NCI-H146 treated with DMSO at 0.1 percent for 48 hours (cell line): Measurements from ENCODE around the gene SDR42E2.
A peak's percentile ranks its signal among the peaks of the same experiment; 100 is the strongest.
"Not testable (repeated sequence)": the region's sequence is repeated elsewhere in the genome, so short reads cannot be mapped to it uniquely, and the experiment has no call there.

Experiments
- DNase-seq: peaks from one replicate; lab custom pipeline; 2025; ENCODE audit not compliant: unreplicated experiment; lab: John Stamatoyannopoulos, UW

Gene SDR42E2

GRCh38 chr16:22210285-22210684 is 48.0 kb downstream of the SDR42E2 start:
- DNase-seq = no peak

DNA sequence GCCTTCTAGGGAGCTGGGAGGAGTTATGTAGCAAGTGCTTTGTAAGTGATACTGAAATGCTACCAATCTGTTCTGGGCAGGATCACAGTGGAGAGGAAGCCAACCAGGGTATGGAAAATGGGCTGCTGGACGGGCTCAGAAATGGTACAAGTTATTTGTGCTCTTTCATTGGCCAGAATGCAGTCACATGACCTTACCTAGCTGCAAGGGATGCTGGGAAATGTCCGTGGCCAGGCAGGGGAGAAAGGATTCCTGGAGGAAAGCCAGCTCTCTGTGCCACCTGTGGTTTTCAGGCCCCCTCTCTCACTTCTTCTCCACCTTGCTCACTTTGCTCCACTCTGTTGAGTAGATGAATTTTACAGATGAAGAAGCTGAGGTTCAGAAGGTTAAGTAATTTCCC is 48.5 kb downstream of the SDR42E2 start:
- no peak for DNase-seq

DNA sequence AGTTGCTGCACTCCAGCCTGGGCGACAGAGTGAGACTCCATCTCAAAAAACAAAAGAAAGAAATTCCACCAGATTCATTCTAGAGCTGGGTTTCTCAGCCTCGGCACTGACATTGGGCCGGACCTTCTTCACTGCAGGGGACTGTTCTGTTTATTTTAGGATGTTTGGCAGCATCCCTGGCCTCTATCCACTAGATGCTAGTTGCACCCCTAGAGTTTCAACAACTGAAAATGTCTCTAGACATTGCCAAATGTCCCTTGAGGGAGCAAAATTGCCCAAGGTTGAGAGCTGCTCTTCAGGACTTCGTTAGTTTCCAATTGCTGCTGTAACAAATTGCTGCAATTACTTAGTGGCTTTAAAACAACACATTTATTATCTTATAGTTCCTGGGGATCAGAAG is 50.9 kb downstream of the SDR42E2 start:
- DNase-seq = no peak

- no peak for DNase-seq
These were observed 51.5 kb downstream of the SDR42E2 start for GRCh38 chr16:22213801-22214200.

GRCh38 chr16:22214402-22214801 is 52.1 kb downstream of the SDR42E2 start:
- DNase-seq = no peak

- DNase-seq = no peak
These were observed 52.6 kb downstream of the SDR42E2 start for GRCh38 chr16:22214889-22215288.

DNA sequence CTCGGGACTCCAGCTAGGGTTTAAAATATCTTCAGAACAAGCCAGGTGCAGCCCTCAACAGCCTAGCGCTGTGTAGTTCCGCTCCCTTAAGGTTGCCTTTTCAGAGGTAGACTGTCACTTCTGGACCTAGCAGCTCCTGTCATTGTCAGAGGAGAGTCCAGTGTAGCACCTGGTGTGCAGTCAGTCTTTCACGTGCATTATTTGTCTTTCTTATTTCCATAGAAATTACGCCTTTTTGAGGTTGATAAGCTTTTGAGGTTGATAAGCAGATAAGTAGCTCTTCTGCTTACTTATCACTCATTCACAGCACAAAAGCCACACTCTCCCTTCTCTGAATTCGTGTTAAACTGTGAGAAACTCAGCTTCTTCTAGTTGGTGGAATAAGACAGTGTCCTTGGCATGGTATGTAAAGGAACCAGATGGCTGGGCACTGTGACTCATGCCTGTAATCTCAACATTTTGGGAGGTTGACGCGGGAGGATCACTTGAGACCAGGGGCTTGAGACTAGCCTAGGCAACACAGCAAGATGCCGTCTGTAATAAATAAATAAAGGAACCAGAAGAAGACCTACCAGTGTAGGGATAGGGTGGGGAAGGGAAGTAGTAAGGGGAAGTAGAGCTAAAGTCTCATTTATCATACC is 54.0 kb downstream of the SDR42E2 start:
- DNase-seq = peak; percentile 65

DNA sequence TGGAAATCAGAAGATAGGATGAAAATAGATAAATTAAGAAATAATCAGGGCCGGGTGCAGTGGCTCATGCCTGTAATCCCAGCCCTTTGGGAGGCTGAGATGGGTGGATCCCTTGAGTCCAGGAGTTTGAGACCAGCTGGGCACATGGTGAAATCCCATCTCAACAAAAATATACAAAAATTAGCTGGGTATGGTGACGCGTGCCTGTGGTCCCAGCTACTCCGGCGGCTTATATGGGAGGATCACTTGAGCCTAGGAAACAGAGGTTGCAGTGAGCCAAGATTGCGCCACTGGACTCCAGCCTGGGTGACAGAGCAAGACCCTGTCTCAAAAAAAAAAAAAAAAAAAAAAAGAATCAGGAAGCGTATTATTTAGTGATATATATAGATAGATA is 54.5 kb downstream of the SDR42E2 start:
- not testable (repeated sequence) for DNase-seq

DNA sequence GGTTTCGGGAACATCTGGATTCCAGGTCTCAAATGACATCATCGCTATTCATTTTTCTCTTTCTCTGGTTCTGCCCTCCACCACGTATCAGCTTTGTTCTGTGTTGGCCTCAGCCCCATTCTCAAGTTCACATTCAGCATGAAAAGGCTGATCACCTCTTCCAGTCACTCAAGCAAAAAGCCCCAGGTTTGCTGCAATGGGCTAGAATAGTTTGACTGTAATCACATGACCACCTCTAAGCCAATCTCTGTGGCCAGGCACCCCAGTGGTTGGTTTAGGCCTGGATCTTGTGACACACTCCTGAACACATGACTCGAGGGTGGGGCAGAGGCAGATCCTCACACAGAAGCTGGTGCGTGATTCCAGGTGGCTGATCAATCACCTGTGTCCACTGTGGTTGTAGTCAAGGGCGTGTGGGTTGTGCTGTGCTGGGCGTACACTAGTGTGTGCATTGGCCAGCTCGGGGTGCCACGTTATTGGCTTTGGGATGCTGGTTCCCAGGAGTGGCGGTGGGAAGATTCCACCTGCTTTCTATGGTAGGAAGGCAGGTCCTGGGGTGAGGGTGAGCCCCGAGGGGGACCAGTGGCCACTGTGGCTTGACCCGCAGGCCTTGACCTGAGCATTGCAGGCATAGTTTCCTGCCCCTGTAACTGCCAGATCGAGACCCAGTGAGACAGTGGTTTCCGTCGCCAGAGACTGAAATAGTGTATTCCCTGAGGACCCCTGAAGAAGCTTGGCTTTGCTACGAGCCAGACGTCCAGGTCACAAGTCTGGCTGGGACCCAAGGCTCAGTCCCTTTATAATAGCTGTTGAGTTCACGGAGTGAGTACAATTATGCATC is 55.8 kb downstream of the SDR42E2 start:
- DNase-seq = no peak

GRCh38 chr16:22219389-22220068 is 57.2 kb downstream of the SDR42E2 start:
- no peak for DNase-seq

DNA sequence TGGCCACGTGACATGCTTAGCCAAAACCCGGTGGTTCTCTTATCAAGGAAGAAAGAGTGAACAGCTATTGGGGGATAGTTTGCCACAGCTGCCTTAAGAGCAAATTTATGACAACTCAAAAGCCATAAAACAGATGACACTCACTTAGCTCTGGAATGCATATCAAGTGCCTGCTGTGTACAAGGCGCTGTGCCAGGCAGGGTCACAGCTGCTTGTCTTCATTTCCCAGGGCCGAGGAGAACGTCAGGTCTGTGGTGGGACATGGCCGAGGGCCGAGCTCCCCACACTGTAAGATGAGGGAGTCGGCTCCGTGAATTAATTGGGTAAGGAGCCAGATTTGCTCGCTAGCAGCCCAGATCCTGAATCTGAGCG is 57.7 kb downstream of the SDR42E2 start:
- DNase-seq = no peak

GRCh38 chr16:22220714-22221113 is 58.4 kb downstream of the SDR42E2 start:
- no peak for DNase-seq

GRCh38 chr16:22222006-22222405 is 59.7 kb downstream of the SDR42E2 start:
- no peak for DNase-seq

DNA sequence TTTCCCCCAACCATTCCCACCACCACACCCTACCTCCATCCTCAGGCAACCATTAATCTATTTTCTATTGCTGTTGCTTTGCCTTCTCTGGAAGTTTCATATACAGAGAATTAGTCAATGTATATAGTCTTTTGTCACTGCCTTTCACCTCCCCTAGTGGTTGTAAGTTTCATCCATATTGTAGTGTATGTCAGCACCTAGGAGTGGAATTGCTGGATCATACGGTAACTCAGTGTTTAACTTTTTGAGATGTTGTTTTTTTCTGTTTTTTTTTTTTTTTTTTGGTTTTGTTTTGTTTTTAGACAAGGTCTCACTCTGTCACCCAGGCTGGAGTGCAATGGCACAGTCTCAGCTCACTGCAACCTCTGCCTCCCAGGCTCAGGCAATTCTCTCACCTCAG is 60.7 kb downstream of the SDR42E2 start:
- DNase-seq = no peak

DNA sequence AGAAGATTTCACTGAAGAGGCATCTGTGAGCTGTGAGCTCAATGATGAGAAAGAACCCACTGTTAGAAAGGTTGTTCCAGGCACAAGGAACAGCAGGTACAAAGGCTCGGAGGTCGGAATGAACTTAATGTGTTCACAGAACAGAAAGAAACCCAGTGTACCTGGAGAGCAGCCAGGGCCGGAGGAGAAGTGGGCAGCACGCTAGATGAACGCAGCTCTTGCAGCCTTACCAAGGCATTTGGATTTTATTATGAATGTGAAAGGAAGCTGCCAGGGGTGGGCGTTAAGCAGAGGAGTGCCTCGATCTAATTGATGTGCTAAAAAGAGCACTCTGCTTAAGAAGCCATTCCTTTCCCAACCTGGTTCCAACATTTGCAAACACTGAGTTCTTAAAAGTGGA is 62.8 kb downstream of the SDR42E2 start:
- no peak for DNase-seq

DNA sequence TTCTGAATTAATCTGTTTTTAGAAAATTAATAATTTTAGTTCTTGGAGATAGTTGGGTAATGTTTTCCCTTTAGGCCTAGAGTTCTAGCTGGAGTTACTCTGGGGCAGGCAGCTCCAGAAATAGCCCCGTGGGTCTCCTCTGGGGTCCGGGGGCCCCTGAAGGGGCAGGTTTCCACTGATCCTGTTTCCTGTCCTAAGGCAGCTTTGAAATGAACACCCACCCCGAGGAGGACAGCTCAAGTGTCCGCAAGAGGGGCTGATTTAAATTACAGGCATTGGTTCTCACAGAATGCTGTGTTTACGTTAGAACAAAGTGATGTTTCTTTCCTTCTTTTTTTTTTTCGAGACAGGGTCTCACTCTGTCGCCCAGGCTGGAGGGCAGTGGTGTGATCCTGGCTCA is 67.6 kb downstream of the SDR42E2 start:
- no peak for DNase-seq

DNA sequence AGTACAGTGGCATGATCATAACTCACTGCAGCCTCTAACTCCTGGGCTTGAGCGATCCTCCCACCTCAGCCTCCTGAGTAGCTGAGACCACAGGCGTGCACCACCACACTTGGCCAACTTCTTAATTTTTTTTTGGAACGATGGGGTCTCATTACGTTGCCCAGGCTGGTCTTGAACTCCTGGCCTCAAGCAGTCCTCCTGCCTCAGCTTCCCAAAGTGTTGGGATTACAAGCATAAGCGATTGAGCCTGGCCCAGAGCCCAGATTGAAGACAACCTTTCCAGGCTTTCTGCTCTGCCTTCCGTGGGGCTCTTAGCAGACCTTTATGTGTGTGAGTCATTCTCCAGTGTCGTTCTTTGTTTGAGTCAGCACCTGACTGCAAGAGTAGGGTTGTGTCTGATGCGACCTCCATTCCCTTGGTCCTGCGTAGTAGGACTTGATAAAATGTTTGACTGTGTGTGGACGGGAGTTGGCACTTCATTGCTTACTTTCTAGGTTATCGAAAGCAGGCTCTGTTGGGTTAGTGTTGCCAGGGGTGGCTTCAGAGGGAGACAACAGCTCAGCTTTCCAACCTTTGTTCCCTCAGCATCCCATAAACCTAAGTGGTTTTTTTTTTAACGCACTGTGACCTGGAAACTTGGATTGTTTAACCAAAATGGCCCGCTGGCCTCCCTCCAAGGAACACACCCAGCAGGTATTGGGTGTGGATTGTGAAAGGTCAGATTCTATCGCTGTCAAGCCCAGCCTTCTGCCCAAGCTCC is 70.2 kb downstream of the SDR42E2 start:
- DNase-seq = peak; percentile 81

DNA sequence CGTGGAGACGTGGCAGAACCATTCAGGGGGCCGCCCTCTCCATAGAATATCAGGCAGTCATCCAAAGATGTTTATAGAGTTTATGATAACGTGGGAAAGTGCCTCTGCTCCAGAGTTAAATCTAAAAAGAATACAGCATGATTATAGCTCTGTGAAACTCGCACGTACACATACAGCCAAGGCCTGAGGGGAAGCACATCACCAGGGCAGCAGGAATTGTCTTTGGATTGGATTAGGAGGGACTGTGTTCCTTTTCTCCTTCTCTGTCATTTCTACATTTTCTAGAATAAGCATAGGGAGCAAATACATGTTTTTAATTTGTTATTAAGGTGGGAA is 70.7 kb downstream of the SDR42E2 start:
- no peak for DNase-seq

DNA sequence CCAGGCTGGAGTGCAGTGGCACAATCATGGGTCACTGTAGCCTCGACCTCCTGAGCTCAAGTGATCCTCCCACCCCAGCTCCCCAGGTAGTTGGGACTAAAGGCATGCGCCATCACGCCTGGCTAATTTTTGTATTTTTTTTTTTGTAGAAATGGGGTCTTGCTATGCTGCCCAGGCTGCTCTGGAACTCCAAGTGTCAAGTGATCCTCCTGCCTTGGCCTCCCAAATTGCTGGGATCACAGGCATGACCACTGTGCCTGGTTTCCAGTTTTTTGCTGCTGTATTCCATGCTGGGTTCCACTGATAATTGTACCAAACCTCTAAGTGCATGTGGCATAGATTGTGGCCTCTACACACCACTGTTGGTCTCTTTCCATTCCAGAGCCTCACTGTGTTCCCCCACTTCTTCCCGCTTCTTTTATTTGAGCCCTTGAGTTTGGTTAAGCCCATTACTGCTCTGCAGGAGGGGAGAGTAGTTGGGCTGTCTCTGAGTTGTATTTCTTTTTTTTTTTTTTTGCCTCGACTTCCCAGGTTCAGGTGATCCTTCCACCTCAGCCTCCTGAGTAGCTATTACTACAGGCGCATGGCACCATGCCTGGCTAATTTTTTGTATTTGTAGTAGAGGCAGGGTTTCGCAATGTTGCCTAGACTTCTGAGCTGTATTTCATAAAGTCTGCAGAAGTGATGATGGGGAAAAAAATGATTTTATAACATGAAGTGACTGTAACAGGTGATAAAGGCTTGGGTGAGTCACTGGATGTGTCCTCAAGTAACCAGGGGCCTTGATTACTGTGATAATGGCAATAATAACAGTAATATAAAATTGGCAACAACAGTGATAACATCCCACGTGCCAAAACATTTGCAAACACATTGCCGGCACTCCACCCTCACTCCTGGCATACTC is 73.8 kb downstream of the SDR42E2 start:
- DNase-seq = no peak

GRCh38 chr16:22239131-22239805 is 77.0 kb downstream of the SDR42E2 start:
- DNase-seq = no peak
